Measurements from ENCODE around the gene BRINP3.
"Not testable (repeated sequence)": the region's sequence is repeated elsewhere in the genome, so short reads cannot be mapped to it uniquely, and the experiment has no call there.

BRINP3 gene

DNA sequence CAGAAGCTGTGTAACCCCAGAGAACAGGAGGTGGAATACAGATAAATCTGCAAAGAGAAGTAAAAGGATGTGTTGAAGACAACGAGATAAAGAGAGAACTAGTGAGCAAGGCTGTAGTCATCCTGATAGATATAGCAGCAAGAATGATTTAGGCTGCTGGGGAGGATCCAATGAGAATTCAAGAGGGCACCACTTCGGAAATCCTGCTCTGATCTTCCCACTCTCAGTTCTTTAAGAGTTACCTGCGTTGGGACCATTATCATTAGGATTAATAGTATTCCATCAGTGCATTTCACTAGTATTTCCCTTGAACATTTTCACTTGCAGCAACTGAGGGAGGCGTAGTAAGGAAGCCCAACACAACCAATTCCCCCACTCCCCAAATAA lies at the start of gene BRINP3:
BRINP3 (minus strand) TSS at position 103 of the 387 bp plus-strand sequence.
- no peak within 1 kb of the TSS for H3K27ac Mint-ChIP-seq
- H3K4me1 Mint-ChIP-seq (ENCODE audit: low read depth): no peaks in the 10 kb centered on the region
- H3K4me3 Mint-ChIP-seq: no peak within 1 kb of the TSS
- H3K9me3 Mint-ChIP-seq: no peaks in the 10 kb centered on the region
- peaks cover 41% of the 10 kb centered on the region for H3K27me3 Mint-ChIP-seq (ENCODE audit: low read depth)
- H3K36me3 Mint-ChIP-seq (ENCODE audit: low read depth): no peaks in the 10 kb centered on the region

DNA sequence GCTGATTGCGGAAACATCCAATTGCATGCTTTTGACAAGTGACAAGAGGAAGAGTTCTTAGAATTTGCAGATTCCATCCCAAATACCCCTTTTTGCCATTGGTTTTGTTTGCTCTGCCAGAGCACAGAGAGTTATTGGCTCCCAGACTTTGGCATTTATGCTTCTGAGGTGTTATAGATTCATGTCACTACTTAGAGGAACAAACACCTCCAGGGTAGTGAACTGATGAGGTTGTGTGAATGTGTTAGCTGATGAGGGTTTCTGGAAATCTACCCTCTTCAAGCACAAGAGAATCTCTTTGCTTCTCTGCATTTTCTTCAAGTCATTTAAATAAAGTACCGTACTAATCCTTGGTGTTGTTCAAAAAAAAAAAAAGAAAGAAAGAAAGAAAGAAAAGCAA lies 33.9 kb upstream of the BRINP3 start:
- H3K4me3 Mint-ChIP-seq: no peak overlapping the region
- no peak overlapping the region for H3K27ac Mint-ChIP-seq
- no peaks in the 10 kb centered on the region for H3K27me3 Mint-ChIP-seq (ENCODE audit: low read depth)
- no peaks in the 10 kb centered on the region for H3K36me3 Mint-ChIP-seq (ENCODE audit: low read depth)
- H3K9me3 Mint-ChIP-seq: peaks cover 10% of the 10 kb centered on the region
- H3K4me1 Mint-ChIP-seq (ENCODE audit: low read depth): no peaks in the 10 kb centered on the region

GRCh38 chr1:190507357-190507756 lies 29.7 kb upstream of the BRINP3 start:
- Mint-ChIP-seq H3K4me3 (no peak overlapping the region), H3K27ac (no peak overlapping the region), H3K36me3 (ENCODE audit: low read depth) (no peaks in the 10 kb centered on the region), H3K9me3 (peaks cover 12% of the 10 kb centered on the region), H3K27me3 (ENCODE audit: low read depth) (no peaks in the 10 kb centered on the region), H3K4me1 (ENCODE audit: low read depth) (no peaks in the 10 kb centered on the region)

DNA sequence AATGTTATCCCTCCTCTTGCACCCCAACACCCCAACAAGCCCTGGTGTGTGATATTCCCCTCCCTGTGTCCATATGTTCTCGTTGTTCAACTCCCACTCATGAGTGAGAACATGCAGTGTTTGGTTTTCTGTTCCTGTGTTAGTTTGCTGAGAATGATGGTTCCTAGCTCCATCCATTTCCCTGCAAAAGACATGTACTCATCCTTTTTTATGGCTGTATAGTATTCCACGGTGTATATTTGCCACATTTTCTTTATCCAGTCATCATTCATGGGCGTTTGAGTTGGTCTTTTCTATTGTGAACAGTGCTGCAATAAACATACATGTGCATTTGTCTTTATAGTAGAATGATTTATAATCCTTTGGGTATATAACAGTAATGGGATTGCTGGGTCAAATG lies 26.9 kb upstream of the BRINP3 start:
- H3K27ac Mint-ChIP-seq; H3K4me3 Mint-ChIP-seq; H3K36me3 Mint-ChIP-seq (ENCODE audit: low read depth); H3K9me3 Mint-ChIP-seq; H3K4me1 Mint-ChIP-seq (ENCODE audit: low read depth); H3K27me3 Mint-ChIP-seq (ENCODE audit: low read depth): not testable (repeated sequence)

DNA sequence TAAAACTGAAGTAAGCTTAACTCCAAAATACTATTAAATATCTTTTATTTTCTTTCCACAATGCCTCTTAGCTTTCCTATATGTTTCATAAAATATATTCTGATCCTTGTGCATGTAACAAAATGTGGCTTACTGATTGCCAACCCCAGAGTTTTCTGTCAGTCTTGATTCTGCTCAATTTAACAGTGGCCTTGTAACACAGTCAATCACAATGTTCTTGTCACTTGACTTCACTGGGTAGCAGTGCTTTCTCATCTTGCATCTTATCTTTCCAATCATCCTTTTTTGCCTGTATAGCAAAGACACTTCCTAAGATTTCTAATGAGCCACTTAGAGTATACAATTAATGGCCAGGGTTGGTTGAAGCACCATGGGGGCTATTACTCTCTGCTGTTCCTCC lies 19.9 kb upstream of the BRINP3 start:
- Mint-ChIP-seq H3K4me1 (ENCODE audit: low read depth) (no peaks in the 10 kb centered on the region), H3K27me3 (ENCODE audit: low read depth) (no peaks in the 10 kb centered on the region), H3K4me3 (no peak overlapping the region), H3K27ac (no peak overlapping the region), H3K9me3 (no peaks in the 10 kb centered on the region), H3K36me3 (ENCODE audit: low read depth) (no peaks in the 10 kb centered on the region)

- Mint-ChIP-seq H3K36me3 (ENCODE audit: low read depth) (no peaks in the 10 kb centered on the region), H3K27ac (no peak overlapping the region), H3K27me3 (ENCODE audit: low read depth) (no peaks in the 10 kb centered on the region), H3K4me3 (no peak overlapping the region), H3K9me3 (no peaks in the 10 kb centered on the region), H3K4me1 (ENCODE audit: low read depth) (no peaks in the 10 kb centered on the region)
Observed at GRCh38 chr1:190494451-190494850, 16.8 kb upstream of the BRINP3 start.

DNA sequence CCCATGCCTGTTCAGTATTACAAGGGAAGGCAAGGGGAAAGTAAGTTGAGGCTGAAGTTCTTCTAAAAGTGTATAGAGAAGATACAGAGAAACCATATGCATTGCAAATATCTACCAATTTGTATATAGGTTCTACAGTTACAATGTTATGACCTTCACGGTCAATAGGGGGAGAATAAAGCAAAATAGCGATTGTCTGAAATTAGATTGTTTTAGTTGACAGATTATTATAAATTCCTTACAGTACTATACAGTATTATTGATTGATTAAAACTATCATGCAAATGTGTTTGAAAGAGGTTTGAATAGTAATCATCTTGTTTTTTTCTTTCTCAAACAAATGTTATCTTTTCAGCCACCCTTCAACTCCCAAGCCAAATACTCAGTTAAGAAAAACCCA lies 13.7 kb upstream of the BRINP3 start:
- Mint-ChIP-seq H3K9me3 (no peaks in the 10 kb centered on the region), H3K27ac (no peak overlapping the region), H3K4me1 (ENCODE audit: low read depth) (no peaks in the 10 kb centered on the region), H3K4me3 (no peak overlapping the region), H3K27me3 (ENCODE audit: low read depth) (no peaks in the 10 kb centered on the region), H3K36me3 (ENCODE audit: low read depth) (no peaks in the 10 kb centered on the region)

GRCh38 chr1:190484045-190484444 lies 6.4 kb upstream of the BRINP3 start:
- Mint-ChIP-seq H3K4me3 (no peak overlapping the region), H3K4me1 (ENCODE audit: low read depth) (no peaks in the 10 kb centered on the region), H3K27ac (no peak overlapping the region), H3K36me3 (ENCODE audit: low read depth) (no peaks in the 10 kb centered on the region), H3K27me3 (ENCODE audit: low read depth) (peaks cover 2% of the 10 kb centered on the region), H3K9me3 (no peaks in the 10 kb centered on the region)

DNA sequence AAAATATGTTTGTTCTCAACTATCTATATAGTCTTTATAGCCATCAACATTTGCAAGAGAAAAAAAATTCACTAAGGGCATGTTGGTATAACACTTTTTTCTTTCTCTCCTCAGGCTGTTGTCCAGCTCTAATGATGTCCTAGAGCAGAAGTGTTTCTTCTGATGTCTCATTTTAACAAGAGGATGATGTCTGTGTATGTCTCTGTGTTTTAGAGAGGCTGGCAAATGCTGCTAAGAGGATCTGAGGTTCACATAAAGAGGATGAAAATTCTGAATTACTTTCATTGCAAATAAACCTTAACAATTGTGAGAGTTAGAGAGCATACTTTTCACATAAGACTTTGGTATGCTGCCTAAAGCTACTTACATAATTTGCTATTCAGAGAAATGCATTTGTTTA lies 2.6 kb upstream of the BRINP3 start:
- Mint-ChIP-seq H3K36me3 (ENCODE audit: low read depth) (no peaks in the 10 kb centered on the region), H3K4me1 (ENCODE audit: low read depth) (no peaks in the 10 kb centered on the region), H3K27me3 (ENCODE audit: low read depth) (peaks cover 36% of the 10 kb centered on the region)

GRCh38 chr1:190479516-190479915 lies 1.9 kb upstream of the BRINP3 start:
- H3K9me3 Mint-ChIP-seq: no peaks in the 10 kb centered on the region
- H3K27ac Mint-ChIP-seq: no peak overlapping the region
- peaks cover 41% of the 10 kb centered on the region for H3K27me3 Mint-ChIP-seq (ENCODE audit: low read depth)
- no peaks in the 10 kb centered on the region for H3K36me3 Mint-ChIP-seq (ENCODE audit: low read depth)
- H3K4me1 Mint-ChIP-seq (ENCODE audit: low read depth): no peaks in the 10 kb centered on the region
- H3K4me3 Mint-ChIP-seq: no peak overlapping the region

More for the DNA sequence above, 2.6 kb upstream of the BRINP3 start:
- Mint-ChIP-seq H3K27ac (no peak overlapping the region), H3K9me3 (no peaks in the 10 kb centered on the region), H3K4me3 (no peak overlapping the region)

DNA sequence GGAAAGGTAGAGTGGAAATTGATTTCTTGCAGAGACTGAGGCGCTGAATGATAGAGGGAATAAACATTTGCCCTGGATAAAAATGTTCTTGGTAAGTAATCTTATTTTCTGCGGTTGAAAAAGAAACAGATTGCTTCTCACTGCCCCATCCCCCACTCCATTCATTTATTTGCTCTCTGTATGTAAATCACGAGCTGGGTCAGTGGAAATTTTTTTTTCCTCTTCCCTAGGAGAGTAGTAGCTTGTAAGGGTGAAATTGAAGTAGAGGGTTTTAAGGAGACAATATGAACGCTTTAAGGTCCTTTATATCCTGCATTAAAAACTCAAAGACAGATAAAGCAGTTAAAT lies 1.4 kb upstream of the BRINP3 start:
- Mint-ChIP-seq H3K27me3 (ENCODE audit: low read depth) (peaks cover 41% of the 10 kb centered on the region), H3K27ac (no peak overlapping the region), H3K4me1 (ENCODE audit: low read depth) (no peaks in the 10 kb centered on the region), H3K36me3 (ENCODE audit: low read depth) (no peaks in the 10 kb centered on the region), H3K9me3 (no peaks in the 10 kb centered on the region), H3K4me3 (no peak overlapping the region)

GRCh38 chr1:190478149-190479049 lies 735 bp upstream of the BRINP3 start:
- no peaks in the 10 kb centered on the region for H3K36me3 Mint-ChIP-seq (ENCODE audit: low read depth)
- H3K9me3 Mint-ChIP-seq: no peaks in the 10 kb centered on the region
- H3K4me1 Mint-ChIP-seq (ENCODE audit: low read depth): no peaks in the 10 kb centered on the region
- H3K4me3 Mint-ChIP-seq: no peak overlapping the region
- peaks cover 41% of the 10 kb centered on the region for H3K27me3 Mint-ChIP-seq (ENCODE audit: low read depth)
- no peak overlapping the region for H3K27ac Mint-ChIP-seq

GRCh38 chr1:190476806-190477205 lies 858 bp downstream of the BRINP3 start:
- H3K27me3 Mint-ChIP-seq (ENCODE audit: low read depth): peaks cover 41% of the 10 kb centered on the region
- H3K27ac Mint-ChIP-seq: no peak overlapping the region

DNA sequence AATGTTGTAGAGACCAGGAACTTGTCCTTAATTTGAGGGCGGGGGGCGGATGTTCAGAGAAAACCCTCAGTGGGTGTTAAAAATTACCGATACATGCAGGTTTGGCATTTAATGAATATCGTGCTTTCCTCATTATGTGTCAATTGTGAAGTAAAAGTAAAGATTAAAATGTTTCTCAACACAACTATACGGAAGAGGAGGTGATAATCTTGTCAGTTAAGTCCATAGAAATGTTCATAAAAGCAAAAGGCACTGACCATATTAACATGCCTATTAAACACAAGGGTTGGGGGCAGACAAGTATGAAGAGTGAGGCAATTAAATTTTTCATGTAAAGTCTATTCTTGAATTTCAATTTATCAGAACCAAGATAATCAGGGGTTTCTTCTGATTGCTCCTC lies 1.3 kb downstream of the BRINP3 start:
- H3K4me3 Mint-ChIP-seq: no peak overlapping the region

More at GRCh38 chr1:190476806-190477205, 858 bp downstream of the BRINP3 start:
- Mint-ChIP-seq H3K9me3 (no peaks in the 10 kb centered on the region), H3K36me3 (ENCODE audit: low read depth) (no peaks in the 10 kb centered on the region), H3K4me3 (no peak overlapping the region), H3K4me1 (ENCODE audit: low read depth) (no peaks in the 10 kb centered on the region)

GRCh38 chr1:190475421-190476141 lies 2.1 kb downstream of the BRINP3 start:
- Mint-ChIP-seq H3K27me3 (ENCODE audit: low read depth) (peaks cover 41% of the 10 kb centered on the region), H3K36me3 (ENCODE audit: low read depth) (no peaks in the 10 kb centered on the region), H3K27ac (no peak overlapping the region), H3K9me3 (no peaks in the 10 kb centered on the region), H3K4me1 (ENCODE audit: low read depth) (no peaks in the 10 kb centered on the region), H3K4me3 (no peak overlapping the region)

More for the DNA sequence above, 1.3 kb downstream of the BRINP3 start:
- H3K36me3 Mint-ChIP-seq (ENCODE audit: low read depth): no peaks in the 10 kb centered on the region
- H3K27me3 Mint-ChIP-seq (ENCODE audit: low read depth): peaks cover 41% of the 10 kb centered on the region
- H3K27ac Mint-ChIP-seq: no peak overlapping the region
- no peaks in the 10 kb centered on the region for H3K9me3 Mint-ChIP-seq
- no peaks in the 10 kb centered on the region for H3K4me1 Mint-ChIP-seq (ENCODE audit: low read depth)
